Natural killer cell (primary cell): Measurements from ENCODE around the gene WHAMM. TPM values are rescaled to one million over a fixed set of nuclear protein-coding genes. Genes with fewer than 3 reads are reported as not detected.
A peak's percentile ranks its signal among the peaks of the same experiment; 100 is the strongest.

Experiments
- ATAC-seq, 3 donors: fragments of 150-1000 bp in 2 of 3; fragments of 200-7000 bp in 1 of 3; cut with Tn5 transposase; 1 replicate in 1 of 3; 2 replicates in 2 of 3; pipeline ENCODE4 v1.10.0; 2021; ENCODE audit warnings: mild to moderate bottlenecking in 2 of 3, moderate library complexity in 2 of 3
- DNase-seq, 2 donors: peaks; one replicate each; pipeline versions ENCODE4 v3.0.0 to v3.0.0-alpha.2; 2013 to 2021; ENCODE audit warnings: mixed read lengths in 1 of 2
- H3K27ac ChIP-seq: one replicate; pipeline ENCODE4 v1.5.1; 2013; ENCODE audit warnings: mild to moderate bottlenecking, low read length
- H3K27me3 ChIP-seq: one replicate; pipeline ENCODE4 v1.6.1; 2013; ENCODE audit warnings: low read length; ENCODE audit not compliant: control insufficient read depth, insufficient read depth
- H3K36me3 ChIP-seq: one replicate; pipeline ENCODE4 v1.6.1; 2013; ENCODE audit warnings: low read length; ENCODE audit not compliant: control insufficient read depth, insufficient read depth
- H3K4me1 ChIP-seq: one replicate; pipeline ENCODE4 v1.6.1; 2013; ENCODE audit warnings: low read length; ENCODE audit not compliant: control insufficient read depth, insufficient read depth
- H3K4me3 ChIP-seq: one replicate; pipeline ENCODE4 v1.5.1; 2013; ENCODE audit warnings: low read length
- H3K9me3 ChIP-seq: one replicate; pipeline ENCODE4 v1.6.1; 2013; ENCODE audit warnings: low read length; ENCODE audit not compliant: control insufficient read depth, insufficient read depth
- H3K27ac Mint-ChIP-seq, 2 donors: one replicate each; pipeline ENCODE4 v1.8.0; 2022; ENCODE audit warnings: mild to moderate bottlenecking in 2 of 2, mixed read lengths in 2 of 2, moderate library complexity in 1 of 2
- H3K27me3 Mint-ChIP-seq, 2 donors: one replicate each; pipeline ENCODE4 v1.8.0; 2022; ENCODE audit warnings: low read depth in 2 of 2, mixed read lengths in 2 of 2
- H3K36me3 Mint-ChIP-seq: one replicate; pipeline ENCODE4 v1.8.0; 2022; ENCODE audit warnings: mixed read lengths
- H3K4me1 Mint-ChIP-seq, 2 donors: one replicate each; pipeline ENCODE4 v1.8.0; 2022; ENCODE audit warnings: mixed read lengths in 2 of 2
- H3K4me3 Mint-ChIP-seq: one replicate; pipeline ENCODE4 v1.8.0; 2022; ENCODE audit warnings: mild to moderate bottlenecking, moderate library complexity, mixed read lengths
- H3K9me3 Mint-ChIP-seq, 2 donors: one replicate each; pipeline ENCODE4 v1.8.0; 2022; ENCODE audit warnings: mixed read lengths in 2 of 2
- WGBS: methylation state at CpG from one replicate; pipeline ENCODE4 v1.1.7; 2013; ENCODE audit warnings: missing lambda C conversion rate; ENCODE audit not compliant: insufficient coverage; 5-methylcytosine and 5-hydroxymethylcytosine counted together
- intact Hi-C: fragments of 100-400 bp; cut with micrococcal nuclease; formaldehyde crosslinking; loops from one replicate; pipeline ENCODE4 v1.14.2; 2022
- total RNA-seq, 4 donors: library from RNA; stranded (reverse); fragments of 120-200 nt in 1 of 4; gene quantifications; one replicate each; pipeline versions ENCODE4 v1.2.3 to v1.2.4, GENCODE V29; 2013 to 2022
- TF ChIP-seq, protein P1 (sequence below): fragments of 200-600 bp; IDR thresholded peaks from one replicate; pipeline ENCODE4 v1.8.0; 2022; ENCODE audit warnings: antibody characterized with exemption

The WHAMM gene, protein sequence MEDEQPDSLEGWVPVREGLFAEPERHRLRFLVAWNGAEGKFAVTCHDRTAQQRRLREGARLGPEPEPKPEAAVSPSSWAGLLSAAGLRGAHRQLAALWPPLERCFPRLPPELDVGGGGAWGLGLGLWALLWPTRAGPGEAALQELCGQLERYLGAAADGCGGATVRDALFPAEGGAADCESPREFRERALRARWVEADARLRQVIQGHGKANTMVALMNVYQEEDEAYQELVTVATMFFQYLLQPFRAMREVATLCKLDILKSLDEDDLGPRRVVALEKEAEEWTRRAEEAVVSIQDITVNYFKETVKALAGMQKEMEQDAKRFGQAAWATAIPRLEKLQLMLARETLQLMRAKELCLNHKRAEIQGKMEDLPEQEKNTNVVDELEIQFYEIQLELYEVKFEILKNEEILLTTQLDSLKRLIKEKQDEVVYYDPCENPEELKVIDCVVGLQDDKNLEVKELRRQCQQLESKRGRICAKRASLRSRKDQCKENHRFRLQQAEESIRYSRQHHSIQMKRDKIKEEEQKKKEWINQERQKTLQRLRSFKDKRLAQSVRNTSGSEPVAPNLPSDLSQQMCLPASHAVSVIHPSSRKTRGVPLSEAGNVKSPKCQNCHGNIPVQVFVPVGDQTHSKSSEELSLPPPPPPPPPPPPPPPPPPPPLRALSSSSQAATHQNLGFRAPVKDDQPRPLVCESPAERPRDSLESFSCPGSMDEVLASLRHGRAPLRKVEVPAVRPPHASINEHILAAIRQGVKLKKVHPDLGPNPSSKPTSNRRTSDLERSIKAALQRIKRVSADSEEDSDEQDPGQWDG
- total RNA-seq = 10 to 100 TPM; 48.5 to 78.0 (median 67.6) TPM
- total RNA-seq (2013) = 24.9 TPM

DNA sequence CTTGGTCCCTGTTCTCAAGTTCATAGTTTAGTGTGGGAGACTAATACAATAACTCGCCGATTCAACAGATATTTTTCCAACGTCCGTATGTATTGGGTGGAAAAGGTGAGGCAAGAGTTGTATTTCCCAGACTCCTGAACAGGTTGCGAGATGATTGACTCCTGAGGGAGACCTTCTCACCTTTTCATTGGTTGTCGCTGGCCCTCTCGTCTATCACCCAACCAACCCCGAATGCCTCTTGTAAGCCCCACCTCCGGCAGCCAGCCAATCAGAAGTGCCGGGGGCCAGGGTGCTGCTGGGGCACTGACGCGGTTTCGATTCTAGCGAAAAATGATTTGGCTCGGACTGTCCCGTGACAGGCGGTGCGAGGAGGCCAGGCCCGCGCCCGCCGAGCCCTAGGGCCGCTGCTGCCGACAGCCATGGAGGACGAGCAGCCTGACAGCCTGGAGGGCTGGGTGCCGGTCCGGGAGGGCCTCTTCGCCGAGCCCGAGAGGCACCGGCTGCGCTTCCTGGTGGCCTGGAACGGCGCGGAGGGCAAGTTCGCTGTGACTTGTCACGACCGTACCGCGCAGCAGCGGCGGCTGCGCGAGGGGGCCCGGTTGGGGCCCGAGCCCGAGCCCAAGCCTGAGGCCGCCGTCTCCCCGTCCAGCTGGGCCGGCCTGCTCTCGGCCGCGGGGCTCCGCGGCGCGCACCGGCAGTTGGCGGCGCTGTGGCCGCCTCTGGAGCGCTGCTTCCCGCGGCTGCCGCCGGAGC lies at the start of gene WHAMM:
Gene WHAMM (plus strand): TSS at position 321 of the 753 bp plus-strand sequence. CDS start 99 bp downstream, at position 420.
- Histone ChIP-seq H3K27me3 (no peaks in the 10 kb centered on the region), H3K36me3 (peaks cover 13% of the 10 kb centered on the region), H3K9me3 (no peaks in the 10 kb centered on the region), H3K27ac (peak within 1 kb of the TSS; percentile 95), H3K4me1 (peaks cover 20% of the 10 kb centered on the region), H3K4me3 (peak within 1 kb of the TSS; percentile 66)
- ATAC-seq (peak; percentile 88 to 97 (median 92)), DNase-seq (peak; percentile 95 to 97)
- WGBS = under 1% methylated on average over 67 of the region's 67 CpGs
- intact Hi-C loops = loop anchor here (1.0 to 10.0 kb wide), 4 partner anchors 17 to 255 kb away; partner anchors contain the start of genes BTBD1 and C15orf40
- Mint-ChIP-seq H3K4me1 (peaks cover 44% of the 10 kb centered on the region in 2 donors), H3K36me3 (peaks cover 9% of the 10 kb centered on the region), H3K4me3 (peak within 1 kb of the TSS; percentile 100), H3K9me3 (no peaks in the 10 kb centered on the region), H3K27ac (peak within 1 kb of the TSS; percentile 93 to 99), H3K27me3 (no peaks in the 10 kb centered on the region)
- TF ChIP-seq, protein P1, sequence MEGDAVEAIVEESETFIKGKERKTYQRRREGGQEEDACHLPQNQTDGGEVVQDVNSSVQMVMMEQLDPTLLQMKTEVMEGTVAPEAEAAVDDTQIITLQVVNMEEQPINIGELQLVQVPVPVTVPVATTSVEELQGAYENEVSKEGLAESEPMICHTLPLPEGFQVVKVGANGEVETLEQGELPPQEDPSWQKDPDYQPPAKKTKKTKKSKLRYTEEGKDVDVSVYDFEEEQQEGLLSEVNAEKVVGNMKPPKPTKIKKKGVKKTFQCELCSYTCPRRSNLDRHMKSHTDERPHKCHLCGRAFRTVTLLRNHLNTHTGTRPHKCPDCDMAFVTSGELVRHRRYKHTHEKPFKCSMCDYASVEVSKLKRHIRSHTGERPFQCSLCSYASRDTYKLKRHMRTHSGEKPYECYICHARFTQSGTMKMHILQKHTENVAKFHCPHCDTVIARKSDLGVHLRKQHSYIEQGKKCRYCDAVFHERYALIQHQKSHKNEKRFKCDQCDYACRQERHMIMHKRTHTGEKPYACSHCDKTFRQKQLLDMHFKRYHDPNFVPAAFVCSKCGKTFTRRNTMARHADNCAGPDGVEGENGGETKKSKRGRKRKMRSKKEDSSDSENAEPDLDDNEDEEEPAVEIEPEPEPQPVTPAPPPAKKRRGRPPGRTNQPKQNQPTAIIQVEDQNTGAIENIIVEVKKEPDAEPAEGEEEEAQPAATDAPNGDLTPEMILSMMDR = no peak

DNA sequence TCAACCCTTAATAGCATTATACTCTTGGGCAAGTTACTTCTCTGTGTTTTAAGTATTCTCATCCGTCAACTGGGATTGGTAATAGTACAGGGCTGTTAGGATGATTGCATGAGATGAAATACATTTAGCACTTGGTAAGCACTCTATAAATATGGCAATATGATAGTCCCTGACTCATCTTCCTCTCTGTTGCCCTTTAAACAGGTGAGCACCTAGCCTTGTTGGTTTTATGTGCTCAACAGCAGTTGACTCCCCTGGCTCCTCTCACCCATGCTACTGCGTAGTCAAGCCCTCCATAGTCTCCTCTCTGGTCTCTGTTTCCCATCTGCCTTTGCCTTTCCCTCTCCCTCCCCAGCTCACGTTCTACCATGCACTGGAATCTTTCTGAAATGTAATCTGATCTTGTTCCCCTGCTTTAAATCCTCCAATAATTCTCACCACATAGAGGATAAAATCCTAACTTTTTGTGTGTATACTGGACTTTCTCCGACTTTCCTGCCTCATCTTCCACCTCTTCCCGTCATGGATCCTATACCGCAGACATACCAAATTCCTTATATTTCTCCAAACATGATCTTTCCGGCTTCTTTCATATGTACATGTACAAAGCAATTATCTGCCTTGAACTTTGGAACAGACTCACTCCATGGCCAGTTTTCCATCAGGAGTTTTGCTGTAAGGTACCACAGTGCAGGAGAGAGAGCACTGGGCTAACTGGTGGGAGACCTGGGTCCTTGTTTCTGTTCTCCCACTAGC lies 45.9 kb upstream of the WHAMM start:
- no peak overlapping the region for H3K27ac Mint-ChIP-seq

DNA sequence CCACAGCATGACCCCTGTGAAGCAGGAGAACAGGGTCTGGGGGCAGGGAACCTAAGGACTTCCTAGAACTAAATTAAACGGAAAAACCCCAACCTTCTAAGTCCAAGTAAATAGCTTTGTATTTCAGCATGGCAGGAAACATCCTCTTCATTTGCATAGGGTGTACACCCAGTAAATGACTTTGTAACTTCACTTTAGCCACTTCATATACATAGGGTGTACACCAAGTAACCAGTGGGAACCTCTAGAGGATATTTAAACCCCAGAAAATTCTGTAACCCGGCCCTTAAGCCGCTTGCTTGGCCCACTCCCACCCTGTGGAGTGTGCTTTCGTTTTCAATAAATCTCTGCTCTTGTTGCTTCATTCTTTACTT lies 45.3 kb upstream of the WHAMM start:
- ATAC-seq (no peak), DNase-seq (no peak)
- H3K27me3 Mint-ChIP-seq = no peaks in the 10 kb centered on the region
- no peaks in the 10 kb centered on the region for H3K36me3 Mint-ChIP-seq
- WGBS = 93% methylated on average over 4 of the region's 4 CpGs
- Histone ChIP-seq H3K4me3 (no peak overlapping the region), H3K36me3 (peaks cover 16% of the 10 kb centered on the region), H3K4me1 (no peaks in the 10 kb centered on the region), H3K27me3 (no peaks in the 10 kb centered on the region), H3K27ac (no peak overlapping the region), H3K9me3 (no peaks in the 10 kb centered on the region)
- no peaks in the 10 kb centered on the region for H3K9me3 Mint-ChIP-seq
- H3K4me3 Mint-ChIP-seq = no peak overlapping the region
- intact Hi-C loops = no loop called here
- H3K27ac Mint-ChIP-seq = no peak overlapping the region
- TF ChIP-seq, protein P1 = no peak
- peaks cover 0 to 4% of the 10 kb centered on the region in 2 donors for H3K4me1 Mint-ChIP-seq

More for the DNA sequence above, 45.9 kb upstream of the WHAMM start:
- Mint-ChIP-seq H3K36me3 (no peaks in the 10 kb centered on the region), H3K9me3 (no peaks in the 10 kb centered on the region), H3K4me3 (no peak overlapping the region), H3K27me3 (no peaks in the 10 kb centered on the region), H3K4me1 (peaks cover 0 to 4% of the 10 kb centered on the region in 2 donors)
- ATAC-seq (no peak), DNase-seq (no peak)
- Histone ChIP-seq H3K27me3 (no peaks in the 10 kb centered on the region), H3K36me3 (peaks cover 21% of the 10 kb centered on the region), H3K9me3 (no peaks in the 10 kb centered on the region), H3K27ac (no peak overlapping the region), H3K4me1 (no peaks in the 10 kb centered on the region), H3K4me3 (no peak overlapping the region)
- WGBS = 97% methylated on average over 7 of the region's 7 CpGs
- intact Hi-C loops = no loop called here
- TF ChIP-seq, protein P1 = no peak
